T-cell (primary cell): ENCODE results near the gene COL26A1. TPM values are rescaled to one million over a fixed set of nuclear protein-coding genes. Genes with fewer than 3 reads are reported as not detected.
"Not testable (repeated sequence)": the region's sequence is repeated elsewhere in the genome, so short reads cannot be mapped to it uniquely, and the experiment has no call there.

ENCODE experiments used
- ATAC-seq, 4 experiments: fragments of 200-7000 bp in 3 of 4; fragments of 150-1000 bp in 1 of 4; cut with Tn5 transposase; replicated peaks in 1 of 4; 1 replicate in 3 of 4; 2 replicates in 1 of 4; pipeline ENCODE4 v1.10.0; 2021; ENCODE audit warnings: moderate library complexity in 3 of 4, mild to moderate bottlenecking in 2 of 4, moderate number of reproducible peaks in 1 of 4
- CTCF ChIA-PET, 2 donors: fragments of 300-600 bp; sonication (Branson Sonifier 250); formaldehyde crosslinking; loops; one replicate each; lab custom pipeline; 2022; ENCODE audit warnings: antibody characterized with exemption in 2 of 2; lab: Charles Lee
- POLR2A ChIA-PET, 2 donors: fragments of 300-600 bp; sonication (Branson Sonifier 250); formaldehyde crosslinking; loops; one replicate each; lab custom pipeline; 2022; ENCODE audit warnings: antibody characterized with exemption in 2 of 2; lab: Charles Lee
- DNase-seq, 35 experiments: peaks; one replicate each; pipeline versions ENCODE4 v3.0.0 to v3.0.0-alpha.2; 2013 to 2023
- H3K27ac ChIP-seq: one replicate; pipeline ENCODE4 v1.5.1; 2013; ENCODE audit warnings: low read length
- H3K27me3 ChIP-seq, 2 experiments: replicated peaks in 1 of 2; 1 replicate in 1 of 2; 2 replicates in 1 of 2; pipeline versions ENCODE4 v1.6.1 to v1.7.0; 2013; ENCODE audit warnings: low read length in 1 of 2, mixed read lengths in 1 of 2; ENCODE audit not compliant: control insufficient read depth in 2 of 2, insufficient read depth in 2 of 2; ENCODE audit errors: extremely low read depth in 1 of 2
- H3K36me3 ChIP-seq, 2 donors: 1 replicate in 1 of 2; 2 replicates in 1 of 2; pipeline versions ENCODE4 v1.6.1 to v1.7.0; 2013; ENCODE audit warnings: low read length in 1 of 2; ENCODE audit not compliant: control insufficient read depth in 2 of 2, insufficient read depth in 1 of 2; ENCODE audit errors: extremely low read depth in 1 of 2
- H3K4me1 ChIP-seq, 2 experiments: 1 replicate in 1 of 2; 2 replicates in 1 of 2; pipeline versions ENCODE4 v1.6.1 to v1.7.0; 2013; ENCODE audit warnings: low read length in 2 of 2, mixed read lengths in 1 of 2; ENCODE audit not compliant: insufficient read depth in 2 of 2, control insufficient read depth in 1 of 2; ENCODE audit errors: extremely low read depth in 1 of 2
- H3K4me3 ChIP-seq, 2 donors: 1 replicate in 1 of 2; 2 replicates in 1 of 2; pipeline versions ENCODE4 v1.5.1 to v1.7.0; 2013; ENCODE audit warnings: mild to moderate bottlenecking in 2 of 2, low read length in 1 of 2, moderate library complexity in 1 of 2; ENCODE audit not compliant: control insufficient read depth in 1 of 2; ENCODE audit errors: extremely low read depth in 1 of 2
- H3K9me3 ChIP-seq: 2 replicates; pipeline ENCODE4 v1.7.0; 2013
- H3K27ac Mint-ChIP-seq, 2 donors: one replicate each; pipeline ENCODE4 v1.8.0; 2020 to 2021; ENCODE audit warnings: mild to moderate bottlenecking in 2 of 2, mixed read lengths in 2 of 2
- H3K27me3 Mint-ChIP-seq, 2 donors: one replicate each; pipeline ENCODE4 v1.8.0; 2021 to 2022; ENCODE audit warnings: mixed read lengths in 2 of 2
- H3K36me3 Mint-ChIP-seq: one replicate; pipeline ENCODE4 v1.8.0; 2021; ENCODE audit warnings: mixed read lengths
- H3K4me1 Mint-ChIP-seq, 3 donors: one replicate each; pipeline ENCODE4 v1.8.0; 2020 to 2022; ENCODE audit warnings: mixed read lengths in 3 of 3, mild to moderate bottlenecking in 1 of 3
- H3K4me3 Mint-ChIP-seq, 3 donors: one replicate each; pipeline ENCODE4 v1.8.0; 2020 to 2022; ENCODE audit warnings: mild to moderate bottlenecking in 3 of 3, mixed read lengths in 3 of 3, moderate library complexity in 3 of 3
- H3K9me3 Mint-ChIP-seq, 3 donors: one replicate each; pipeline ENCODE4 v1.8.0; 2020 to 2022; ENCODE audit warnings: mixed read lengths in 3 of 3
- WGBS: methylation state at CpG from one replicate; pipeline ENCODE4 v1.1.5; 2013; ENCODE audit warnings: missing lambda C conversion rate; ENCODE audit not compliant: insufficient coverage; 5-methylcytosine and 5-hydroxymethylcytosine counted together
- total RNA-seq, 35 experiments: library from RNA in 6 of 35; stranded (reverse) in 6 of 35; fragments of 120-200 nt in 1 of 35; gene quantifications; one replicate each; pipeline versions ENCODE4 v1.2.1 to v1.2.4 and lab custom pipeline; 2013 to 2026

The COL26A1 gene
- total RNA-seq, 5 donors from 2014 or later (not counting 1 experiment from before 2014, with no cell fraction given), result 0.09 TPM; not detected in 4

DNA sequence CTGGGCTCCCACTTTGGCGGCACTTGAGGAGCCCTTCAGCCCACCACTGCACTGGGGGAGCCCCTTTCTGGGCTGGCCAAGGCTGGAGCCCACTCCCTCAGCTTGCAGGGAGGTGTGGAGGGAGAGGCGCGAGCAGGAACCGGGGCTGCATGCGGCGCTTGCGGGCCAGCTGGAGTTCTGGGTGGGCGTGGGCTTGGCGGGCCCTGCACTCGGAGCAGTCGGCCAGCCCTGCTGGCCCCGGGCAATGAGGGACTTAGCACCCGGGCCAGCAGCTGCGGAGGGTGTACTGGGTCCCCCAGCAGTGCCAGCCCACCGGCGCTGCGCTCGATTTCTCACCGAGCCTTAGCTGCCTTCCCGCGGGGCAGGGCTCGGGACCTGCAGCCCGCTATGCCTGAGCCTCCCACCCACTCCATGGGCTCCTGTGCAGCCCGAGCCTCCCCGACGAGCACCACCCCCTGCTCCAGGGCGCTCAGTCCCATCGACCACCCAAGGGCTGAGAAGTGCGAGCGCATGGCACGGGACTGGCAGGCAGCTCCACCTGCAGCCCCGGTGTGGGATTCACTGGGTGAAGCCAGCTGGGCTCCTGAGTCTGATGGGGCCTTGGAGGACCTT, 14.1 kb upstream of the COL26A1 start:
- H3K36me3 Mint-ChIP-seq, H3K4me3 Mint-ChIP-seq, H3K9me3 Mint-ChIP-seq, DNase-seq, H3K4me1 ChIP-seq, H3K27ac ChIP-seq, H3K4me1 Mint-ChIP-seq, H3K36me3 ChIP-seq, H3K4me3 ChIP-seq, H3K27ac Mint-ChIP-seq, ATAC-seq, H3K27me3 Mint-ChIP-seq, H3K9me3 ChIP-seq, POLR2A ChIA-PET: not testable (repeated sequence)
- WGBS, result 94% methylated on average over 13 of the region's 32 CpGs
- peaks cover 0 to 14% of the 10 kb centered on the region in 2 experiments for H3K27me3 ChIP-seq
- CTCF ChIA-PET, result interaction anchor here in 1 of 2 donors (0.5 kb wide), 1 partner anchor 14 kb away, joined by 6 read pairs; the partner anchor contains the start of gene COL26A1

DNA sequence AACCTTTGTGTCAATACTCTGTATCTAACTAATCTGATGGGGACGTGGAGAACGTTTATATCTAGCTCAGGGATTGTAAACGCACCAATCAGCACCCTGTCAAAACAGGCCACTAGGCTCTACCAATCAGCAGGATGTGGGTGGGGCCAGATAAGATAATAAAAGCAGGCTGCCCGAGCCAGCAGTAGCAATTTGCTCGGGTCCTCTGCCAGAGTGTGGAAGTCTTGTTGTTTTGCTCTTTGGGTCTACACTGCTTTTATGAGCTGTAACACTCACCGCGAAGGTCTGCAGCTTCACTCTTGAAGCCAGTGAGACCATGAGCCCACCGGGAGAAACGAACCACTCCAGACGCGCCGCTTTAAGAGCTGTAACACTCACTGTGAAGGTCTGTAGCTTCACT, 13.4 kb upstream of the COL26A1 start:
- H3K27ac Mint-ChIP-seq, result not testable (repeated sequence)

DNA sequence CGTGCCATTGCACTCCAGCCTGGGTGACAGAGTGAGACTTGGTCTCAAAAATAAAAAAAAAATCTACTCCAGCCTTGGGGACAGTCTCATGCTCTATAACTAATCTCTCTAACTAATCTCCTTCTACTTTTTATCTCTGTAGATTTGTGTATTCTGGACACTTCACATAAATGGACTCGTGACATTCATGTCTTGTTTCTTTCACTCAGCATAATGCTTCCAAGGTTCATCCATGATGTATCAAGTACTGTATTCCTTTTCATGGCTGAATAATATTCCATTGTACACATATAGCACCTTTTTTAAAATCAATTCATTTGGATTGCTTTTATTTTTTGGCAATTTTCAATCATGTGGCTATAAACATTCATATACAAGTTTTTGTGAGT, 9.8 kb upstream of the COL26A1 start:
- Mint-ChIP-seq H3K27me3 (peaks cover 13 to 17% of the 10 kb centered on the region in 2 donors), H3K4me3 (no peak overlapping the region), H3K27ac (no peak overlapping the region), H3K4me1 (peaks cover 0 to 8% (median 8%) of the 10 kb centered on the region in 3 donors), H3K9me3 (no peaks in the 10 kb centered on the region), H3K36me3 (no peaks in the 10 kb centered on the region)
- no peak overlapping the region for H3K27ac ChIP-seq
- no CpG with 5 or more reads among the region's 2 CpGs for WGBS
- ChIA-PET POLR2A (no interaction called here), CTCF (no interaction called here)
- H3K27me3 ChIP-seq, result peaks cover 0 to 31% of the 10 kb centered on the region in 2 experiments
- DNase-seq (no peak), ATAC-seq (no peak)
- no peaks in the 10 kb centered on the region for H3K9me3 ChIP-seq
- no peaks in the 10 kb centered on the region for H3K36me3 ChIP-seq
- H3K4me1 ChIP-seq, result no peaks in the 10 kb centered on the region
- no peak overlapping the region for H3K4me3 ChIP-seq

More for the DNA sequence above, 13.4 kb upstream of the COL26A1 start:
- H3K4me3 ChIP-seq, POLR2A ChIA-PET, CTCF ChIA-PET, H3K4me3 Mint-ChIP-seq, H3K27me3 Mint-ChIP-seq, DNase-seq, H3K36me3 Mint-ChIP-seq, ATAC-seq, H3K27ac ChIP-seq, H3K9me3 Mint-ChIP-seq, H3K4me1 ChIP-seq, H3K4me1 Mint-ChIP-seq, H3K36me3 ChIP-seq, H3K9me3 ChIP-seq: not testable (repeated sequence)
- 87% methylated on average over 9 of the region's 12 CpGs for WGBS
- H3K27me3 ChIP-seq, result peaks cover 0 to 18% of the 10 kb centered on the region in 2 experiments

DNA sequence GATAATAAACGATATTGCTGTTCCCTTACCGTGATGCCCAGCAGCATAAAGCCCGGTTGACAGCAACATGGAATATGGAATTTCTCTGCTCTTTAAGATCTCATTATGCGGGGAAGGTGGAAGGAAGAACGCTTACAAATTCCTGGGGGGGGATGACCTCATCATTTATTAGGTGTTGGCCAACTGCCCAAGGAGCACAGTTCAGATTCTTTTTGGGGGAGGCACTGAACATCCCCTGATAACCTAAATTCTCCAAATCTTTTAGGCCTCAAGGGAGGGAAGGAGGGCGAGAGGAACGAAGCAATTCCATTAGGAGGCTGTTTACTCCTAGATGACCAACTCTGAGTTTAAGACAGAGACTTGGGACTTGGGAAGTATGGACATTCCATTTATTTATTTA, 5.2 kb upstream of the COL26A1 start:
- Histone ChIP-seq H3K4me3 (no peak overlapping the region), H3K9me3 (no peaks in the 10 kb centered on the region), H3K27me3 (peaks cover 0 to 42% of the 10 kb centered on the region in 2 experiments), H3K4me1 (peaks cover 0 to under 1% of the 10 kb centered on the region in 2 experiments), H3K36me3 (no peaks in the 10 kb centered on the region), H3K27ac (no peak overlapping the region)
- ChIA-PET POLR2A (no interaction called here), CTCF (interaction anchor here in 1 of 2 donors (0.6 kb wide), 1 partner anchor 12 kb away, joined by 3 read pairs; no protein-coding TSS in a partner anchor)
- ATAC-seq (no peak), DNase-seq (no peak)
- H3K27me3 Mint-ChIP-seq, result peaks cover 11 to 19% of the 10 kb centered on the region in 2 donors
- H3K4me3 Mint-ChIP-seq, result no peak overlapping the region
- H3K36me3 Mint-ChIP-seq, result no peaks in the 10 kb centered on the region
- 100% methylated on average over 2 of the region's 7 CpGs for WGBS
- H3K9me3 Mint-ChIP-seq, result no peaks in the 10 kb centered on the region
- no peak overlapping the region for H3K27ac Mint-ChIP-seq
- peaks cover 0 to 8% (median 7%) of the 10 kb centered on the region in 3 donors for H3K4me1 Mint-ChIP-seq

DNA sequence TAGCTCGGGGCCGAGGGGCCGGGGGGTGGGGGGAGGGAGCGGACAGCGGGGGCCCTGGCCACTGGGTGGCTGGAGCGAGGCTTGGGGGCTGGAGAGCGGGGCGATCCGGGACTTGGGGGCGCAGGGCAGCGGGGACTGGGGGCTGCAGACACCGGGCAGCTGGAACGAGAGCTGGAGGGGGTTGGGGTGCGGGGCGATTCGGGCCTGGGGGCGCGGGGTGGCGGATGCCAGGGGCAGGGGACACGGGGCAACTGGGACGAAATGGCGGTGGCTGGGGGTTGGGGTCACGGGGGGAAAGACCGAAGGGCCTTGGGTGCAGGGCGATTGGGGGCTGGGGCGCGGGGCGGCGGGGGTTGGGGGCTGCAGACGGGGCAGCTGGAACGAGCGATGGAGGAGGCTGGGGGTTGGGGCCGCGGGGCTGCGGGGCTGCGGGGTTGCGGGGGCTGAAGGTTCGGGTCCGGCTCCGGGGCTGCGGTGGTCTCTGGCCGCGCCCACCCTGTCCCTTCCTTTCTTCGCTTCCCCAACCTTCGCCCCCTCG, 590 bp downstream of the COL26A1 start:
- Mint-ChIP-seq H3K36me3 (no peaks in the 10 kb centered on the region), H3K4me3 (peak overlapping the region in 1 of 3 donors; percentile 74), H3K27me3 (peaks cover 18 to 25% of the 10 kb centered on the region in 2 donors), H3K9me3 (no peaks in the 10 kb centered on the region), H3K4me1 (peaks cover 4 to 10% (median 6%) of the 10 kb centered on the region in 3 donors), H3K27ac (no peak overlapping the region)
- POLR2A ChIA-PET, result no interaction called here
- peaks cover 3 to 16% of the 10 kb centered on the region in 2 experiments for H3K4me1 ChIP-seq
- DNase-seq (no peak), ATAC-seq (peak in 1 of 4 experiments; percentile 3)
- H3K9me3 ChIP-seq, result no peaks in the 10 kb centered on the region
- no peaks in the 10 kb centered on the region for H3K36me3 ChIP-seq
- peak overlapping the region; percentile 42 to 71 for H3K4me3 ChIP-seq
- no peak overlapping the region for H3K27ac ChIP-seq
- peaks cover 3 to 48% of the 10 kb centered on the region in 2 experiments for H3K27me3 ChIP-seq
- 2% methylated on average over 26 of the region's 46 CpGs for WGBS
- CTCF ChIA-PET, result interaction anchor here (0.6 to 2.9 kb wide), 5 partner anchors 15 to 78 kb away, joined by 5 to 9 read pairs (median 6); no protein-coding TSS in a partner anchor

DNA sequence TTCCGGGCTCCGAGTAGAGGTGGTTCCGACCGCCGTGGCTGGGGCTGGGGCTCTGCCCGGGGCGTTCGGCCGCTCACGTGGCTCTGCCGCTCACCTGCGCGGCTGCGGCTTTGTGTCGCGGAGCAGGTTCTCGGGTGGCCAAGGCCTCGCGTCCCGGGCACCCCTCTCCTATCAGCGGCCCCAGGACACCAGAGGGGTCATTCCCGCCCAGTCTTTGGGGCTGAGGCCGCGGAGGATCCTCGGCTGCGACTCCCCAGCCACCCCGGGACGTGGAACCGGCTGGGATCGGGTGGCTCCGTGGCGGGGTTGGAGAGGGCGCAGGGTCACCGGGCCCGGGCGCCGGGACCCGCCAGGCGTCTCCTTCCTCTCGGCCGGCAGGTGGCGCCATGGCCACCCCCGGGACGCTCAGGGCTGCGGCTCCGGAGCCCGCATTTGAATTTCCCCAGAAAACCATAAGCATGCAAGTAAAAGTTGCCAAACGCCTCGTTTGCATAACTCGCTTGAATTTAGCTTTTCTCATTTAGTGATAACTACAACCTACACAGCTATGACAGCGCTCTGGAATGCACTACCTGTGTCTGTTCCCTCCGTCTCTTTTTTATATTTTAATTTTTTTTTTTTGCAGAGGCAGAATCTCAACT, 1.2 kb downstream of the COL26A1 start:
- H3K9me3 Mint-ChIP-seq, result no peaks in the 10 kb centered on the region
- H3K4me3 Mint-ChIP-seq, result peak overlapping the region in 2 of 3 donors; percentile 46 to 60
- DNase-seq, result peak; percentile 29 to 82 (median 59)
- Histone ChIP-seq H3K27me3 (peaks cover 3 to 48% of the 10 kb centered on the region in 2 experiments), H3K4me3 (peak overlapping the region; percentile 42 to 71), H3K4me1 (peaks cover 3 to 16% of the 10 kb centered on the region in 2 experiments), H3K9me3 (no peaks in the 10 kb centered on the region), H3K27ac (no peak overlapping the region), H3K36me3 (no peaks in the 10 kb centered on the region)
- peaks cover 18 to 25% of the 10 kb centered on the region in 2 donors for H3K27me3 Mint-ChIP-seq
- CTCF ChIA-PET, result interaction anchor here (0.7 to 2.9 kb wide), 6 partner anchors 13 to 110 kb away, joined by 3 to 9 read pairs (median 5); no protein-coding TSS in a partner anchor
- POLR2A ChIA-PET, result no interaction called here
- no peaks in the 10 kb centered on the region for H3K36me3 Mint-ChIP-seq
- no peak overlapping the region for H3K27ac Mint-ChIP-seq
- under 1% methylated on average over 50 of the region's 52 CpGs for WGBS
- peak; percentile 88 to 96 (median 94) for ATAC-seq
- H3K4me1 Mint-ChIP-seq, result peaks cover 4 to 10% (median 6%) of the 10 kb centered on the region in 3 donors
